SK-N-SH (cell line): Measurements from ENCODE around the gene COQ8B. TPM values are rescaled to one million over a fixed set of nuclear protein-coding genes. Genes with fewer than 3 reads are reported as not detected.

Experiments
- CTCF ChIA-PET: fragments of 300-600, 350-600 bp; formaldehyde crosslinking; extraction: SDS; loops from one replicate; lab custom pipeline; 2021; lab: Yijun Ruan, JAX
- POLR2A ChIA-PET: fragments of 350-600 bp; sonication (Branson Sonifier 250); formaldehyde crosslinking; extraction: SDS; loops from one replicate; lab custom pipeline; 2020; ENCODE audit warnings: antibody characterized with exemption, inconsistent platforms; lab: Yijun Ruan, JAX
- DNase-seq: peaks from one replicate; pipeline ENCODE4 v3.0.0; 2012
- H2AFZ ChIP-seq: fragments of 200-600 bp; sonication (generic); 2 replicates; pipeline ENCODE4 v1.8.1; 2016; ENCODE audit warnings: antibody characterized with exemption, mild to moderate bottlenecking, low read depth
- H3F3A ChIP-seq: fragments of 200-600 bp; sonication (generic); replicated peaks from 2 replicates; pipeline ENCODE3; 2016; ENCODE audit warnings: antibody characterized with exemption, mild to moderate bottlenecking; ENCODE audit not compliant: insufficient read depth
- H3K27ac ChIP-seq, 2 experiments: fragments of 200-500 bp in 1 of 2; fragments of 200-600 bp in 1 of 2; sonication (Bioruptor generic) in 1 of 2; sonication (generic), shearing (Covaris generic) in 1 of 2; 2 replicates each; pipeline versions ENCODE4 v1.5.1 to v1.6.1; 2014 to 2016; ENCODE audit warnings: low read depth in 2 of 2, inconsistent platforms in 1 of 2, low read length in 1 of 2, mild to moderate bottlenecking in 1 of 2, mixed read lengths in 1 of 2
- H3K27me3 ChIP-seq: fragments of 200-600 bp; sonication (generic), shearing (Covaris generic); 2 replicates; pipeline ENCODE4 v1.6.1; 2016; ENCODE audit warnings: mixed run types; ENCODE audit not compliant: insufficient read depth
- H3K36me3 ChIP-seq, 2 experiments: fragments of 200-500 bp in 1 of 2; fragments of 200-600 bp in 1 of 2; sonication (Bioruptor generic) in 1 of 2; sonication (generic) in 1 of 2; replicated peaks in 1 of 2; 2 replicates each; pipeline versions ENCODE3 to v1.5.1; 2014 to 2016; ENCODE audit warnings: low read length in 1 of 2, mild to moderate bottlenecking in 1 of 2; ENCODE audit not compliant: insufficient read depth in 2 of 2, control insufficient read depth in 1 of 2
- H3K4me1 ChIP-seq, 2 experiments: fragments of 200-500 bp in 1 of 2; fragments of 200-600 bp in 1 of 2; sonication (Bioruptor generic) in 1 of 2; sonication (generic), shearing (Covaris generic) in 1 of 2; 2 replicates each; pipeline versions ENCODE4 v1.5.1 to v1.6.1; 2014 to 2016; ENCODE audit warnings: low read depth in 1 of 2, low read length in 1 of 2, mixed run types in 1 of 2; ENCODE audit not compliant: insufficient read depth in 2 of 2, control insufficient read depth in 1 of 2
- H3K4me2 ChIP-seq: fragments of 200-600 bp; sonication (generic), shearing (Covaris generic); 2 replicates; pipeline ENCODE4 v1.6.1; 2017; ENCODE audit warnings: mixed run types
- H3K4me3 ChIP-seq, 2 experiments: fragments of 200-500 bp in 1 of 2; fragments of 200-600 bp in 1 of 2; sonication (Bioruptor generic) in 1 of 2; sonication (generic), shearing (Covaris generic) in 1 of 2; 2 replicates each; pipeline versions ENCODE4 v1.5.1 to v1.8.1; 2014 to 2016; ENCODE audit warnings: low read depth in 2 of 2, inconsistent platforms in 1 of 2, low read length in 1 of 2, mild to moderate bottlenecking in 1 of 2, mixed read lengths in 1 of 2, moderate library complexity in 1 of 2
- H3K79me2 ChIP-seq: fragments of 200-600 bp; sonication (generic); 2 replicates; pipeline ENCODE4 v1.8.1; 2017; ENCODE audit warnings: mild to moderate bottlenecking; ENCODE audit not compliant: insufficient read depth
- H3K9ac ChIP-seq: fragments of 200-600 bp; sonication (generic); 2 replicates; pipeline ENCODE4 v1.6.1; 2017; ENCODE audit warnings: mixed run types
- H3K9me2 ChIP-seq: fragments of 200-600 bp; sonication (generic); 2 replicates; pipeline ENCODE4 v1.6.1; 2017; ENCODE audit warnings: mixed run types
- H3K9me3 ChIP-seq: fragments of 200-600 bp; sonication (generic); 2 replicates; pipeline ENCODE4 v1.6.1; 2017; ENCODE audit warnings: mixed run types, mild to moderate bottlenecking, moderate library complexity
- H4K20me1 ChIP-seq: fragments of 200-600 bp; sonication (generic); 2 replicates; pipeline ENCODE4 v1.6.1; 2017; ENCODE audit warnings: mild to moderate bottlenecking, mixed run types; ENCODE audit not compliant: insufficient read depth
- EP300 ChIP-seq, 2 experiments: IDR thresholded peaks; 2 replicates each; pipeline versions ENCODE4 v1.4.0 to v1.6.1; 2012; ENCODE audit warnings: borderline replicate concordance in 1 of 2, low read depth in 1 of 2, low read length in 1 of 2
- EZH2phosphoT487 ChIP-seq: fragments of 200-600 bp; sonication (generic); IDR thresholded peaks from 2 replicates; pipeline ENCODE4 v1.6.1; 2017; ENCODE audit warnings: low read depth, mixed run types, mild to moderate bottlenecking, antibody characterized with exemption, moderate library complexity, borderline replicate concordance
- FOSL2 ChIP-seq: IDR thresholded peaks from 2 replicates; pipeline ENCODE4 v1.4.0; 2012; ENCODE audit warnings: low read depth, mild to moderate bottlenecking, moderate library complexity, borderline replicate concordance
- FOXM1 ChIP-seq: IDR thresholded peaks from 2 replicates; pipeline ENCODE4 v1.4.0; 2012; ENCODE audit warnings: low read depth, mild to moderate bottlenecking
- NFIC ChIP-seq: IDR thresholded peaks from 2 replicates; pipeline ENCODE4 v1.4.0; 2012; ENCODE audit warnings: borderline replicate concordance
- NRF1 ChIP-seq: IDR thresholded peaks from 2 replicates; pipeline ENCODE4 v1.6.1; 2012; ENCODE audit warnings: low read depth, mild to moderate bottlenecking, low read length
- POLR2AphosphoS5 ChIP-seq: IDR thresholded peaks from 2 replicates; pipeline ENCODE4 v1.6.1; 2012; ENCODE audit warnings: low read depth, low read length
- RAD21 ChIP-seq: IDR thresholded peaks from 2 replicates; pipeline ENCODE4 v1.6.1; 2012; ENCODE audit warnings: mild to moderate bottlenecking, low read length
- RCOR1 ChIP-seq: fragments of 150-350 bp; IDR thresholded peaks from 2 replicates; pipeline ENCODE4 v1.6.1; 2017; ENCODE audit warnings: antibody characterized with exemption, low read length
- RFX5 ChIP-seq: IDR thresholded peaks from 2 replicates; pipeline ENCODE4 v1.6.1; 2012; ENCODE audit warnings: mild to moderate bottlenecking, improper control_type of control experiment, low read length
- RXRA ChIP-seq: IDR thresholded peaks from 2 replicates; pipeline ENCODE4 v1.4.0; 2012; ENCODE audit warnings: low read depth, mild to moderate bottlenecking, borderline replicate concordance
- SMC3 ChIP-seq: IDR thresholded peaks from 2 replicates; pipeline ENCODE4 v1.6.1; 2012; ENCODE audit warnings: low read depth, low read length, improper control_type of control experiment
- TEAD4 ChIP-seq: IDR thresholded peaks from 2 replicates; pipeline ENCODE4 v1.4.0; 2012; ENCODE audit warnings: mild to moderate bottlenecking, borderline replicate concordance; ENCODE audit not compliant: insufficient read depth
- WGBS: methylation state at CpG from one replicate; pipeline ENCODE4 v1.1.6; 2017; ENCODE audit warnings: low lambda C conversion rate; 5-methylcytosine and 5-hydroxymethylcytosine counted together
- polyA plus RNA-seq, 3 experiments: library from polyadenylated mRNA; depleted of rRNA; stranded (reverse); fragments of >200 nt; gene quantifications; 2 replicates each; pipeline ENCODE4 v1.2.3, GENCODE V29; 2012
- TF ChIP-seq, protein P1 (sequence below): fragments of 200-600 bp; sonication (generic); IDR thresholded peaks from 2 replicates; pipeline ENCODE4 v1.6.1; 2017; ENCODE audit warnings: antibody characterized with exemption, mild to moderate bottlenecking, moderate library complexity
- TF ChIP-seq, protein P2 (sequence below): IDR thresholded peaks from 2 replicates; pipeline ENCODE4; 2012
- TF ChIP-seq, protein P3 (sequence below): IDR thresholded peaks from 2 replicates; pipeline ENCODE4 v1.4.0; 2012; ENCODE audit warnings: low read depth, borderline replicate concordance
- TF ChIP-seq, protein P4 (sequence below): IDR thresholded peaks from 2 replicates; pipeline ENCODE4 v1.4.0; 2012; ENCODE audit warnings: low read depth, borderline replicate concordance
- TF ChIP-seq, protein P5 (sequence below): fragments of 150-350 bp; IDR thresholded peaks from 2 replicates; pipeline ENCODE4 v1.6.1; 2017; ENCODE audit warnings: antibody characterized with exemption, low read length, low read depth, borderline replicate concordance

Gene COQ8B
- polyA plus RNA-seq, 1 of the 3 experiments (the other 2 are of a cell fraction) = 43.8 TPM

DNA sequence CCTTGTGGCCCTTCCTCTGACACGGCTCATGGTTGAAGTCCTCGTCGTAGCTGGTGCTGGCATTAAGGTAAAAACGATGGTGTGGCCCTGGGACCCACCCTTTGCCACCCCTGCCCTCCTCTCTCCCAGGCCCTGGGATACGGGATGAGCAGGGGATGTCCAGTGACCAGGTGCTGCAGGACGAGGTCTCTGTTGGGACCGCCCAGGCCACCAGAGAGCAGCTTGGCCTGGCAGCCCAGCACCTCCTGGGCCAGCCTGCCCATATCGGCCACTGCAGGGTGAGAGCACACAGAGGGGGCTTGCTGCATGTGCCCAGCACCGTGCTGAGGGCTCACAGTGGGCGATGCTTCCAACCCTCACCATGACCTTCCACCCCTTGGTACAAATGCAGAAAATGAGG is 27.2 kb upstream of the COQ8B start:
- H3F3A ChIP-seq = no peaks in the 10 kb centered on the region
- no peak overlapping the region for H3K9ac ChIP-seq
- 100% methylated on average over 4 of the region's 10 CpGs for WGBS
- no peak overlapping the region for H3K4me3 ChIP-seq
- ChIA-PET CTCF (interaction anchor here (1.3 to 3.3 kb wide), 2 partner anchors 76 to 81 kb away, joined by 3 to 10 read pairs; no protein-coding TSS in a partner anchor), POLR2A (interaction anchor here (0.7 to 1.2 kb wide), 2 partner anchors 17 to 23 kb away, joined by 3 to 8 read pairs; no protein-coding TSS in a partner anchor)
- no peak overlapping the region for H3K4me2 ChIP-seq
- no peaks in the 10 kb centered on the region for H3K9me2 ChIP-seq
- no peak for DNase-seq
- no peak overlapping the region for H3K27ac ChIP-seq
- H3K4me1 ChIP-seq = peaks cover 3 to 4% of the 10 kb centered on the region in 2 experiments; a peak in 1 of 4 replicates
- H3K27me3 ChIP-seq = no peaks in the 10 kb centered on the region
- H3K9me3 ChIP-seq = no peaks in the 10 kb centered on the region
- no peaks in the 10 kb centered on the region for H3K36me3 ChIP-seq
- peaks cover 2% of the 10 kb centered on the region for H3K79me2 ChIP-seq
- no peak for TF ChIP-seq FOSL2
- TF ChIP-seq FOXM1 = no peak
- no peak for TF ChIP-seq RFX5
- TF ChIP-seq, protein P1, sequence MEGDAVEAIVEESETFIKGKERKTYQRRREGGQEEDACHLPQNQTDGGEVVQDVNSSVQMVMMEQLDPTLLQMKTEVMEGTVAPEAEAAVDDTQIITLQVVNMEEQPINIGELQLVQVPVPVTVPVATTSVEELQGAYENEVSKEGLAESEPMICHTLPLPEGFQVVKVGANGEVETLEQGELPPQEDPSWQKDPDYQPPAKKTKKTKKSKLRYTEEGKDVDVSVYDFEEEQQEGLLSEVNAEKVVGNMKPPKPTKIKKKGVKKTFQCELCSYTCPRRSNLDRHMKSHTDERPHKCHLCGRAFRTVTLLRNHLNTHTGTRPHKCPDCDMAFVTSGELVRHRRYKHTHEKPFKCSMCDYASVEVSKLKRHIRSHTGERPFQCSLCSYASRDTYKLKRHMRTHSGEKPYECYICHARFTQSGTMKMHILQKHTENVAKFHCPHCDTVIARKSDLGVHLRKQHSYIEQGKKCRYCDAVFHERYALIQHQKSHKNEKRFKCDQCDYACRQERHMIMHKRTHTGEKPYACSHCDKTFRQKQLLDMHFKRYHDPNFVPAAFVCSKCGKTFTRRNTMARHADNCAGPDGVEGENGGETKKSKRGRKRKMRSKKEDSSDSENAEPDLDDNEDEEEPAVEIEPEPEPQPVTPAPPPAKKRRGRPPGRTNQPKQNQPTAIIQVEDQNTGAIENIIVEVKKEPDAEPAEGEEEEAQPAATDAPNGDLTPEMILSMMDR = no peak
- no peak for TF ChIP-seq RCOR1
- TF ChIP-seq TEAD4 = no peak
- TF ChIP-seq SMC3 = no peak
- TF ChIP-seq POLR2AphosphoS5 = no peak
- no peak overlapping the region for H2AFZ ChIP-seq
- no peaks in the 10 kb centered on the region for H4K20me1 ChIP-seq

DNA sequence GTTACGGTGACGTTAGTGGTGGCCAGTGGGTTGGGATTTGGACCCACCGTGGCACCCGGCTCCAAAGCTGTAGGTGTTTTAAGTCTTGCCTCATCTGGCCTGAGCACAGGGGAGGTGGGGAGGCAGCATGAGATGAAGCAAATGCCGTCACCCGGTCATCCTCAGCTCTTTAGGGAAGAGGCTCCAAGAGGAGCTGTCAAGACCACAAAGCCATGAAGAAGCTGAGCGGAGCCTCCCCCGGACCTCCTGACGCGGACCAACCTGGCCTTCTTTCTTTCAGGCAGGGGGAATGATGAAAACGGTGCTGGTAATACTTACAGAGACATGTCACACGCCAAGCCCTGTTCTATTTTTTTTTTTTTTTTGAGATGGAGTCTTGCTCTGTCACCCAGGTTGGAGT is 26.2 kb upstream of the COQ8B start:
- H3K27me3 ChIP-seq = no peaks in the 10 kb centered on the region
- H3K9ac ChIP-seq = no peak overlapping the region
- TF ChIP-seq, protein P2, sequence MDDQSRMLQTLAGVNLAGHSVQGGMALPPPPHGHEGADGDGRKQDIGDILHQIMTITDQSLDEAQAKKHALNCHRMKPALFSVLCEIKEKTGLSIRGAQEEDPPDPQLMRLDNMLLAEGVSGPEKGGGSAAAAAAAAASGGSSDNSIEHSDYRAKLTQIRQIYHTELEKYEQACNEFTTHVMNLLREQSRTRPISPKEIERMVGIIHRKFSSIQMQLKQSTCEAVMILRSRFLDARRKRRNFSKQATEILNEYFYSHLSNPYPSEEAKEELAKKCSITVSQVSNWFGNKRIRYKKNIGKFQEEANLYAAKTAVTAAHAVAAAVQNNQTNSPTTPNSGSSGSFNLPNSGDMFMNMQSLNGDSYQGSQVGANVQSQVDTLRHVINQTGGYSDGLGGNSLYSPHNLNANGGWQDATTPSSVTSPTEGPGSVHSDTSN = no peak
- TF ChIP-seq RAD21 (no peak), EP300 (IDR thresholded peaks at IDR 0.05; ENCODE audit: borderline replicate concordance in 1 of 2, low read depth in 1 of 2, low read length in 1 of 2) (no peak), NRF1 (no peak), FOXM1 (no peak), POLR2AphosphoS5 (no peak), SMC3 (no peak), EZH2phosphoT487 (no peak), NFIC (no peak), RFX5 (no peak), RXRA (no peak)
- TF ChIP-seq, protein P3, sequence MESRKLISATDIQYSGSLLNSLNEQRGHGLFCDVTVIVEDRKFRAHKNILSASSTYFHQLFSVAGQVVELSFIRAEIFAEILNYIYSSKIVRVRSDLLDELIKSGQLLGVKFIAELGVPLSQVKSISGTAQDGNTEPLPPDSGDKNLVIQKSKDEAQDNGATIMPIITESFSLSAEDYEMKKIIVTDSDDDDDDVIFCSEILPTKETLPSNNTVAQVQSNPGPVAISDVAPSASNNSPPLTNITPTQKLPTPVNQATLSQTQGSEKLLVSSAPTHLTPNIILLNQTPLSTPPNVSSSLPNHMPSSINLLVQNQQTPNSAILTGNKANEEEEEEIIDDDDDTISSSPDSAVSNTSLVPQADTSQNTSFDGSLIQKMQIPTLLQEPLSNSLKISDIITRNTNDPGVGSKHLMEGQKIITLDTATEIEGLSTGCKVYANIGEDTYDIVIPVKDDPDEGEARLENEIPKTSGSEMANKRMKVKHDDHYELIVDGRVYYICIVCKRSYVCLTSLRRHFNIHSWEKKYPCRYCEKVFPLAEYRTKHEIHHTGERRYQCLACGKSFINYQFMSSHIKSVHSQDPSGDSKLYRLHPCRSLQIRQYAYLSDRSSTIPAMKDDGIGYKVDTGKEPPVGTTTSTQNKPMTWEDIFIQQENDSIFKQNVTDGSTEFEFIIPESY = no peak
- TF ChIP-seq, protein P4, sequence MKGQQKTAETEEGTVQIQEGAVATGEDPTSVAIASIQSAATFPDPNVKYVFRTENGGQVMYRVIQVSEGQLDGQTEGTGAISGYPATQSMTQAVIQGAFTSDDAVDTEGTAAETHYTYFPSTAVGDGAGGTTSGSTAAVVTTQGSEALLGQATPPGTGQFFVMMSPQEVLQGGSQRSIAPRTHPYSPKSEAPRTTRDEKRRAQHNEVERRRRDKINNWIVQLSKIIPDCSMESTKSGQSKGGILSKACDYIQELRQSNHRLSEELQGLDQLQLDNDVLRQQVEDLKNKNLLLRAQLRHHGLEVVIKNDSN = no peak
- TF ChIP-seq, protein P5, sequence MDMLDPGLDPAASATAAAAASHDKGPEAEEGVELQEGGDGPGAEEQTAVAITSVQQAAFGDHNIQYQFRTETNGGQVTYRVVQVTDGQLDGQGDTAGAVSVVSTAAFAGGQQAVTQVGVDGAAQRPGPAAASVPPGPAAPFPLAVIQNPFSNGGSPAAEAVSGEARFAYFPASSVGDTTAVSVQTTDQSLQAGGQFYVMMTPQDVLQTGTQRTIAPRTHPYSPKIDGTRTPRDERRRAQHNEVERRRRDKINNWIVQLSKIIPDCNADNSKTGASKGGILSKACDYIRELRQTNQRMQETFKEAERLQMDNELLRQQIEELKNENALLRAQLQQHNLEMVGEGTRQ = no peak

More for the DNA sequence above, 26.2 kb upstream of the COQ8B start:
- Histone ChIP-seq H3K36me3 (peaks cover under 1 to 3% of the 10 kb centered on the region in 2 experiments), H3K9me3 (no peaks in the 10 kb centered on the region), H2AFZ (no peak overlapping the region), H4K20me1 (no peaks in the 10 kb centered on the region), H3F3A (no peaks in the 10 kb centered on the region), H3K9me2 (no peaks in the 10 kb centered on the region), H3K27ac (no peak overlapping the region), H3K4me3 (no peak overlapping the region), H3K4me1 (0 out of 4 replicates have a peak, but pooled peaks cover 0 to 4% of the 10 kb centered on the region in 2 experiments), H3K79me2 (no peaks in the 10 kb centered on the region; the same call in 1 of the 2 replicates), H3K4me2 (no peak overlapping the region)
- ChIA-PET POLR2A (interaction anchor here (0.8 kb wide), 1 partner anchor 60 kb away, joined by 3 read pairs; no protein-coding TSS in a partner anchor), CTCF (interaction anchor here (0.8 to 3.3 kb wide), 3 partner anchors 64 to 108 kb away, joined by 3 to 10 read pairs (median 9); no protein-coding TSS in a partner anchor)
- 94% methylated on average over 8 of the region's 12 CpGs for WGBS
- DNase-seq = no peak
